GM12878 (cell line): ENCODE data around the gene VDR. TPM values are rescaled to one million over a fixed set of nuclear protein-coding genes. Genes with fewer than 3 reads are reported as not detected.

Source experiments
- CBFB ChIP-seq: IDR thresholded peaks from 2 replicates; pipeline ENCODE4 v1.6.1; 2016; ENCODE audit warnings: antibody characterized with exemption, low read depth
- CHD4 ChIP-seq: fragments of 200-600 bp; sonication (generic); IDR thresholded peaks from 2 replicates; pipeline ENCODE4 v1.6.1; 2016; ENCODE audit warnings: mild to moderate bottlenecking
- GATAD2B ChIP-seq: fragments of 450-650 bp; conservative IDR thresholded peaks from 2 replicates; pipeline ENCODE4 v1.6.1; 2017; ENCODE audit warnings: low read depth, mild to moderate bottlenecking, moderate library complexity
- MTA3 ChIP-seq: IDR thresholded peaks from 2 replicates; pipeline ENCODE4 v1.6.1; 2012; ENCODE audit warnings: low read length, inconsistent platforms, borderline replicate concordance
- NR2F1 ChIP-seq: fragments of 450-650 bp; conservative IDR thresholded peaks from 2 replicates; pipeline ENCODE4 v1.6.1; 2017; ENCODE audit warnings: mild to moderate bottlenecking
- polyA plus RNA-seq, 11 experiments: library from polyadenylated mRNA; depleted of rRNA in 4 of 11; unstranded in 6 of 11; stranded (reverse) in 5 of 11; fragments of >200 nt; fragmentation: Nextera tagmentation in 4 of 11; fragmentation: Illumina TruSeq in 1 of 11; extraction: Ambion mirVana in 4 of 11; extraction: Trizol in 1 of 11; gene quantifications; 1 replicate in 1 of 11; 2 replicates in 10 of 11; pipeline versions ENCODE4 v1.2.1 to v1.2.3, GENCODE V29; 2011 to 2016; ENCODE audit warnings: inconsistent platforms in 2 of 11, missing spikeins in 2 of 11, low read depth in 1 of 11
- total RNA-seq, 4 experiments: library from RNA; depleted of rRNA in 3 of 4; stranded (reverse); fragments of >200 nt in 3 of 4; fragmentation: Illumina TruSeq in 1 of 4; extraction: Trizol in 1 of 4; gene quantifications; 2 replicates each; pipeline versions ENCODE4 v1.2.1 to v1.2.3, GENCODE V29; 2013 to 2021
- TF ChIP-seq, protein P1 (sequence below): IDR thresholded peaks from 2 replicates; pipeline ENCODE4 v1.6.1; 2011; ENCODE audit warnings: borderline replicate concordance, low read depth, mild to moderate bottlenecking, moderate library complexity, low read length; ENCODE audit not compliant: insufficient read depth, poor library complexity, severe bottlenecking
- TF ChIP-seq, protein P2 (sequence below): fragments of 450-650 bp; IDR thresholded peaks from 2 replicates; pipeline ENCODE4 v1.6.1; 2017; ENCODE audit warnings: low read depth, mild to moderate bottlenecking, moderate library complexity
- TF ChIP-seq, protein P3 (sequence below), 3 experiments: IDR thresholded peaks in 2 of 3; conservative IDR thresholded peaks in 1 of 3; 2 replicates each; pipeline ENCODE4 v1.5.1; 2011; ENCODE audit warnings: low read depth in 3 of 3, low read length in 3 of 3, mild to moderate bottlenecking in 3 of 3, control low read depth in 2 of 3, moderate library complexity in 2 of 3, inconsistent platforms in 1 of 3, mixed read lengths in 1 of 3; ENCODE audit not compliant: control insufficient read depth in 2 of 3, insufficient read depth in 1 of 3; ENCODE audit errors: extremely low read depth in 1 of 3

VDR gene
- total and polyA plus RNA-seq, 10 of the 15 experiments (the other 5 are each of a cell fraction or from before 2014, with no cell fraction given) = 0.27 to 7.9 (median 3.0) TPM

DNA sequence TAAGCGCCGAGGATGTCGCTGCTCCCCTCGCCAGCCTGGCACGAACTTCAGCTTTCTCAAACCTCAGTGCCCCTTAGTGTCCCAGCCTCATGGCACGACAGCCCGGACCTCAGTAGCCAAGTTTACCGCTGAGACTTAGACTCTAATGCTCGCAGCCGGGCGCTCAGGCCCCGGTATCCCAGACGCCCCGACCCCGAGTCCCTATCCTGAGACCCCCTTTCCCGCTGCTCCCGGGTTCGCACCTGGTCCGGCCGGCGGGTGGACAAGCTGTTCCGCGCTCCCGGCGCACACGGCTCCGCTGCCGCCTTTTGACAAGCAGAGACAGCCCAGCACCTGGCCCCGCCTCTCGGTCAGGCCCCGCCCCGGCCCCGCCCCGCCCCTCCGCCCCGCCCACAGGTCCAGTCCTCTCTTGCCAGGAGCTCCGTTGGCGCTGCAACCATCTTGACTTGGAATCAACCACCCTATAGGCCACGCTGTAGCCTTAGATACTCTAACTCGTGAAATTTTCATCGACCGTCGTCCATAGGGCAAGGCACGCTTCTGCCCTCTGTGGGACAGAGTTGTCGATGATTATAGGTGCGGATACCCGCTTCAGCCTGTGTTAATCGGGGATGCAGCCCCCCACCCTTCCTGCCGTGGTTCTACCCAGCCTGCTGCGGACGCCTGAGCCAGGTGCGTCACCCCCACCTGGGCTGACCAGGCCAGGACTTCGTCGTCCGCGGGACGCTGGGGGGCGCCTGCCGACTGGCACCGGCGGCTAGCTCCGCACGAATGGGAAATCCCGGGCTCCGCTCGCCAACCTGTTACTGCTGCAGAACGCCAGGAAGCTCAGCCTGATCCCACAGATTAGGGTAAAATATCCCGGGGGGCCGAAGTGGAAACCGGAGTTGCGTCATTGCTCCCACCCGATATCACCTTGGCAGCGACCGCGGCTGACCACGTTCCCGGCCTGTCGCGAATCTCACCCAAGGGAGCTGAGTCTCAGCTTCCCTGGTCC is at the start of gene VDR (continued):
- TF ChIP-seq, protein P1, sequence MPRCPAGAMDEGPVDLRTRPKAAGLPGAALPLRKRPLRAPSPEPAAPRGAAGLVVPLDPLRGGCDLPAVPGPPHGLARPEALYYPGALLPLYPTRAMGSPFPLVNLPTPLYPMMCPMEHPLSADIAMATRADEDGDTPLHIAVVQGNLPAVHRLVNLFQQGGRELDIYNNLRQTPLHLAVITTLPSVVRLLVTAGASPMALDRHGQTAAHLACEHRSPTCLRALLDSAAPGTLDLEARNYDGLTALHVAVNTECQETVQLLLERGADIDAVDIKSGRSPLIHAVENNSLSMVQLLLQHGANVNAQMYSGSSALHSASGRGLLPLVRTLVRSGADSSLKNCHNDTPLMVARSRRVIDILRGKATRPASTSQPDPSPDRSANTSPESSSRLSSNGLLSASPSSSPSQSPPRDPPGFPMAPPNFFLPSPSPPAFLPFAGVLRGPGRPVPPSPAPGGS = no peak
- TF ChIP-seq, protein P2, sequence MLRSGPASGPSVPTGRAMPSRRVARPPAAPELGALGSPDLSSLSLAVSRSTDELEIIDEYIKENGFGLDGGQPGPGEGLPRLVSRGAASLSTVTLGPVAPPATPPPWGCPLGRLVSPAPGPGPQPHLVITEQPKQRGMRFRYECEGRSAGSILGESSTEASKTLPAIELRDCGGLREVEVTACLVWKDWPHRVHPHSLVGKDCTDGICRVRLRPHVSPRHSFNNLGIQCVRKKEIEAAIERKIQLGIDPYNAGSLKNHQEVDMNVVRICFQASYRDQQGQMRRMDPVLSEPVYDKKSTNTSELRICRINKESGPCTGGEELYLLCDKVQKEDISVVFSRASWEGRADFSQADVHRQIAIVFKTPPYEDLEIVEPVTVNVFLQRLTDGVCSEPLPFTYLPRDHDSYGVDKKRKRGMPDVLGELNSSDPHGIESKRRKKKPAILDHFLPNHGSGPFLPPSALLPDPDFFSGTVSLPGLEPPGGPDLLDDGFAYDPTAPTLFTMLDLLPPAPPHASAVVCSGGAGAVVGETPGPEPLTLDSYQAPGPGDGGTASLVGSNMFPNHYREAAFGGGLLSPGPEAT = 0 out of 2 replicates have a peak, but pooled peaks have one; percentile 14
- TF ChIP-seq, protein P3, sequence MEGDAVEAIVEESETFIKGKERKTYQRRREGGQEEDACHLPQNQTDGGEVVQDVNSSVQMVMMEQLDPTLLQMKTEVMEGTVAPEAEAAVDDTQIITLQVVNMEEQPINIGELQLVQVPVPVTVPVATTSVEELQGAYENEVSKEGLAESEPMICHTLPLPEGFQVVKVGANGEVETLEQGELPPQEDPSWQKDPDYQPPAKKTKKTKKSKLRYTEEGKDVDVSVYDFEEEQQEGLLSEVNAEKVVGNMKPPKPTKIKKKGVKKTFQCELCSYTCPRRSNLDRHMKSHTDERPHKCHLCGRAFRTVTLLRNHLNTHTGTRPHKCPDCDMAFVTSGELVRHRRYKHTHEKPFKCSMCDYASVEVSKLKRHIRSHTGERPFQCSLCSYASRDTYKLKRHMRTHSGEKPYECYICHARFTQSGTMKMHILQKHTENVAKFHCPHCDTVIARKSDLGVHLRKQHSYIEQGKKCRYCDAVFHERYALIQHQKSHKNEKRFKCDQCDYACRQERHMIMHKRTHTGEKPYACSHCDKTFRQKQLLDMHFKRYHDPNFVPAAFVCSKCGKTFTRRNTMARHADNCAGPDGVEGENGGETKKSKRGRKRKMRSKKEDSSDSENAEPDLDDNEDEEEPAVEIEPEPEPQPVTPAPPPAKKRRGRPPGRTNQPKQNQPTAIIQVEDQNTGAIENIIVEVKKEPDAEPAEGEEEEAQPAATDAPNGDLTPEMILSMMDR (IDR thresholded peaks at IDR 0.05 in 2 of 3, conservative IDR thresholded peaks at IDR 0.05 in 1 of 3; ENCODE audit: control insufficient read depth in 2 of 3, extremely low read depth in 1 of 3, insufficient read depth in 1 of 3, low read depth in 3 of 3, low read length in 3 of 3) = peak; percentile 25 to 50 (median 34); a peak in 3 of 6 replicates
- TF ChIP-seq MTA3 (no peak), GATAD2B (0 out of 2 replicates have a peak, but pooled peaks have one; percentile 23), NR2F1 (no peak), CHD4 (no peak), CBFB (no peak)
